ENCODE data around the gene TNFAIP8L2.

GRCh38 chr1:151137789-151138188, 18.7 kb upstream of the TNFAIP8L2 start:
- TF ChIP-seq CTCF (IDR thresholded peaks at IDR 0.05; ENCODE audit: control extremely low read depth in 1 of 3, insufficient read depth in 1 of 3, low read depth in 1 of 3, low read length in 3 of 3), result no peak
- TF ChIP-seq JUND (IDR thresholded peaks at IDR 0.05; ENCODE audit: low read length), result no peak

All from H1 (cell line).